ENCODE results near the gene IGF2BP2.
"Not testable (repeated sequence)": the region's sequence is repeated elsewhere in the genome, so short reads cannot be mapped to it uniquely, and the experiment has no call there.

IGF2BP2 gene

GRCh38 chr3:185659942-185660921 lies 164.6 kb downstream of the IGF2BP2 start:
- peak; percentile 77 for DNase-seq (ENCODE audit: low read depth)

GRCh38 chr3:185658943-185659342 lies 165.9 kb downstream of the IGF2BP2 start:
- DNase-seq (ENCODE audit: low read depth) = no peak

GRCh38 chr3:185658504-185658912 lies 166.3 kb downstream of the IGF2BP2 start:
- peak; percentile 99 for DNase-seq (ENCODE audit: low read depth)

- DNase-seq (ENCODE audit: low read depth) = no peak
Measured at GRCh38 chr3:185657691-185658503, 166.9 kb downstream of the IGF2BP2 start.

- no peak for DNase-seq (ENCODE audit: low read depth)
Measured at GRCh38 chr3:185657211-185657610, 167.6 kb downstream of the IGF2BP2 start.

- DNase-seq (ENCODE audit: low read depth) = peak; percentile 95
Measured at GRCh38 chr3:185656321-185656840, 168.5 kb downstream of the IGF2BP2 start.

GRCh38 chr3:185655426-185656320 lies 169.2 kb downstream of the IGF2BP2 start:
- DNase-seq (ENCODE audit: low read depth) = no peak

- no peak for DNase-seq (ENCODE audit: low read depth)
Measured at GRCh38 chr3:185654758-185655145, 170.1 kb downstream of the IGF2BP2 start.

- DNase-seq (ENCODE audit: low read depth) = no peak
Measured at GRCh38 chr3:185653949-185654757, 170.7 kb downstream of the IGF2BP2 start.

- no peak for DNase-seq (ENCODE audit: low read depth)
Measured at GRCh38 chr3:185651971-185652370, 172.9 kb downstream of the IGF2BP2 start.

GRCh38 chr3:185649414-185649813 lies 175.4 kb downstream of the IGF2BP2 start:
- DNase-seq (ENCODE audit: low read depth) = no peak

GRCh38 chr3:185648396-185648795 lies 176.4 kb downstream of the IGF2BP2 start:
- DNase-seq (ENCODE audit: low read depth) = no peak

GRCh38 chr3:185647880-185648210 lies 177.0 kb downstream of the IGF2BP2 start:
- DNase-seq (ENCODE audit: low read depth) = no peak

- DNase-seq (ENCODE audit: low read depth) = no peak
Measured at GRCh38 chr3:185647134-185647879, 177.5 kb downstream of the IGF2BP2 start.

- no peak for DNase-seq (ENCODE audit: low read depth)
Measured at GRCh38 chr3:185646382-185647133, 178.3 kb downstream of the IGF2BP2 start.

GRCh38 chr3:185645596-185646381 lies 179.1 kb downstream of the IGF2BP2 start:
- DNase-seq (ENCODE audit: low read depth) = no peak

- DNase-seq (ENCODE audit: low read depth) = not testable (repeated sequence)
Measured at GRCh38 chr3:185645191-185645590, 179.7 kb downstream of the IGF2BP2 start.

GRCh38 chr3:185640308-185640707 lies 184.5 kb downstream of the IGF2BP2 start:
- no peak for DNase-seq (ENCODE audit: low read depth)

Data from fibroblast of the conjunctiva (primary cell).